SK-N-SH (cell line): ENCODE measurements around the gene PRRX2.

Source experiments
- EP300 ChIP-seq, 2 experiments: IDR thresholded peaks; 2 replicates each; pipeline versions ENCODE4 v1.4.0 to v1.6.1; 2012; ENCODE audit warnings: borderline replicate concordance in 1 of 2, low read depth in 1 of 2, low read length in 1 of 2
- EZH2phosphoT487 ChIP-seq: fragments of 200-600 bp; sonication (generic); IDR thresholded peaks from 2 replicates; pipeline ENCODE4 v1.6.1; 2017; ENCODE audit warnings: low read depth, mixed run types, mild to moderate bottlenecking, antibody characterized with exemption, moderate library complexity, borderline replicate concordance
- MEF2A ChIP-seq: IDR thresholded peaks from 2 replicates; pipeline ENCODE4 v1.4.0; 2012; ENCODE audit warnings: low read depth, borderline replicate concordance
- MXI1 ChIP-seq: IDR thresholded peaks from 2 replicates; pipeline ENCODE4 v1.6.1; 2012; ENCODE audit warnings: mild to moderate bottlenecking, low read depth, low read length, improper control_type of control experiment
- NFIC ChIP-seq: IDR thresholded peaks from 2 replicates; pipeline ENCODE4 v1.4.0; 2012; ENCODE audit warnings: borderline replicate concordance
- POLR2AphosphoS5 ChIP-seq: IDR thresholded peaks from 2 replicates; pipeline ENCODE4 v1.6.1; 2012; ENCODE audit warnings: low read depth, low read length
- RAD21 ChIP-seq: IDR thresholded peaks from 2 replicates; pipeline ENCODE4 v1.6.1; 2012; ENCODE audit warnings: mild to moderate bottlenecking, low read length
- RFX5 ChIP-seq: IDR thresholded peaks from 2 replicates; pipeline ENCODE4 v1.6.1; 2012; ENCODE audit warnings: mild to moderate bottlenecking, improper control_type of control experiment, low read length
- USF2 ChIP-seq: fragments of 150-350 bp; IDR thresholded peaks from 2 replicates; pipeline ENCODE4 v1.6.1; 2017; ENCODE audit warnings: antibody characterized with exemption, low read length, low read depth, borderline replicate concordance
- TF ChIP-seq, protein P1 (sequence below): fragments of 200-600 bp; sonication (generic); IDR thresholded peaks from 2 replicates; pipeline ENCODE4 v1.6.1; 2017; ENCODE audit warnings: antibody characterized with exemption, mild to moderate bottlenecking, moderate library complexity
- TF ChIP-seq, protein P2 (sequence below): IDR thresholded peaks from 2 replicates; pipeline ENCODE4 v1.4.0; 2012; ENCODE audit warnings: low read depth

DNA sequence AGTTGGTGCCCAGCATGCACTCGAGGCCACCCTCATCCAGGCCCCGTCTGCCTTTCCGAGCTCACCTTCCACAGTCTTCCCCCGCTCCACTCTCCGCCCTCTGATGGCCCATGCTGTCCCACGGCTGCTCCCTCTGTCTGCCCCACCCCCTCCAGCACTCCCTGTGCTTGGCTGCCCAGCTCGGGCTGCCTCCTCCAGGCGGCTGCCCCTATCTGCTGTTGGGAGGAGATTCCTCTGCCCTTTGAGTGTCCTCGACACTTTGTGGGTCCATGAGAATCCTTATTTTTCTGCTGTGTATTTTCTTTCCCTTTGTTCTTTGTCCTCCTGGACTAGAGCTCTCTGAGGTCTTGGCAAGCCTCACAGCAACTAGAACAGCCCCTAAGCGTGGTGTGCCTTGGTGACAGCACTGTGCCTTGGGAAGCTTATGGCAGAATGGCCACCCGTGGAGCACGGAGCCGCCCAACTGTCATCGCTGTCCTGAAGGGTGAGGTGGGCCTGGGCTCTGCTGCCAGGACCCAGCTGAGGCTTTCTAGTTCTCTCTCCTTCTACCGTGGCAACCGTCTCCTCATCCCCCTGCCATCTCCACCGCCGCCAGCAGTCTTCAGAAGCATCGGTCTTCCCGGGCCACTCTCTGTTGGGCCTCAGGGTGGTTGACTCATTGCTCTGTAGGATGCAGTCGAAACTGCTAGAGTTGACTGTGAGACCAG lies 34.3 kb upstream of the PRRX2 start:
- TF ChIP-seq, protein P1, sequence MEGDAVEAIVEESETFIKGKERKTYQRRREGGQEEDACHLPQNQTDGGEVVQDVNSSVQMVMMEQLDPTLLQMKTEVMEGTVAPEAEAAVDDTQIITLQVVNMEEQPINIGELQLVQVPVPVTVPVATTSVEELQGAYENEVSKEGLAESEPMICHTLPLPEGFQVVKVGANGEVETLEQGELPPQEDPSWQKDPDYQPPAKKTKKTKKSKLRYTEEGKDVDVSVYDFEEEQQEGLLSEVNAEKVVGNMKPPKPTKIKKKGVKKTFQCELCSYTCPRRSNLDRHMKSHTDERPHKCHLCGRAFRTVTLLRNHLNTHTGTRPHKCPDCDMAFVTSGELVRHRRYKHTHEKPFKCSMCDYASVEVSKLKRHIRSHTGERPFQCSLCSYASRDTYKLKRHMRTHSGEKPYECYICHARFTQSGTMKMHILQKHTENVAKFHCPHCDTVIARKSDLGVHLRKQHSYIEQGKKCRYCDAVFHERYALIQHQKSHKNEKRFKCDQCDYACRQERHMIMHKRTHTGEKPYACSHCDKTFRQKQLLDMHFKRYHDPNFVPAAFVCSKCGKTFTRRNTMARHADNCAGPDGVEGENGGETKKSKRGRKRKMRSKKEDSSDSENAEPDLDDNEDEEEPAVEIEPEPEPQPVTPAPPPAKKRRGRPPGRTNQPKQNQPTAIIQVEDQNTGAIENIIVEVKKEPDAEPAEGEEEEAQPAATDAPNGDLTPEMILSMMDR, result no peak
- no peak for TF ChIP-seq POLR2AphosphoS5
- no peak for TF ChIP-seq MXI1
- no peak for TF ChIP-seq EP300 (IDR thresholded peaks at IDR 0.05; ENCODE audit: borderline replicate concordance in 1 of 2, low read depth in 1 of 2, low read length in 1 of 2)
- TF ChIP-seq USF2, result no peak
- TF ChIP-seq, protein P2, sequence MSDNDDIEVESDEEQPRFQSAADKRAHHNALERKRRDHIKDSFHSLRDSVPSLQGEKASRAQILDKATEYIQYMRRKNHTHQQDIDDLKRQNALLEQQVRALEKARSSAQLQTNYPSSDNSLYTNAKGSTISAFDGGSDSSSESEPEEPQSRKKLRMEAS, result no peak
- no peak for TF ChIP-seq RAD21
- TF ChIP-seq RFX5, result no peak
- no peak for TF ChIP-seq MEF2A
- no peak for TF ChIP-seq NFIC
- no peak for TF ChIP-seq EZH2phosphoT487
